H1 (cell line): Measurements from ENCODE around the gene TEX2. TPM values are rescaled to one million over a fixed set of nuclear protein-coding genes. Genes with fewer than 3 reads are reported as not detected.

Experiments
- CBX5 ChIP-seq: fragments of 300-800, 300-1000 bp; sonication (generic); IDR thresholded peaks from 2 replicates; pipeline ENCODE4 v1.7.1; 2016; ENCODE audit warnings: antibody characterized with exemption, low read length, low read depth
- FOSL1 ChIP-seq: IDR thresholded peaks from 2 replicates; pipeline ENCODE4 v1.6.1; 2011; ENCODE audit warnings: mild to moderate bottlenecking, low read depth, low read length, moderate library complexity; ENCODE audit not compliant: insufficient read depth
- GABPA ChIP-seq: IDR thresholded peaks from 2 replicates; pipeline ENCODE4 v1.6.1; 2011; ENCODE audit warnings: mild to moderate bottlenecking, low read length, moderate library complexity, borderline replicate concordance; ENCODE audit not compliant: insufficient read depth
- KDM1A ChIP-seq: fragments of 200-600, 300-600 bp; sonication (generic); IDR thresholded peaks from 2 replicates; pipeline ENCODE4 v1.7.1; 2016; ENCODE audit warnings: mild to moderate bottlenecking, low read length, borderline replicate concordance
- NANOG ChIP-seq: IDR thresholded peaks from 2 replicates; pipeline ENCODE4 v1.6.1; 2011; ENCODE audit warnings: low read length, low read depth, mild to moderate bottlenecking, inconsistent platforms; ENCODE audit not compliant: insufficient read depth, poor library complexity, severe bottlenecking
- RNF2 ChIP-seq: fragments of 200-900, 300-1000 bp; sonication (generic); IDR thresholded peaks from 2 replicates; pipeline ENCODE4 v1.7.1; 2016; ENCODE audit warnings: borderline replicate concordance, low read depth, mild to moderate bottlenecking, antibody characterized with exemption, low read length; ENCODE audit not compliant: poor library complexity, severe bottlenecking; ENCODE audit errors: missing control alignments
- SIRT6 ChIP-seq: IDR thresholded peaks from one replicate; pipeline ENCODE4 v1.7.1; 2012; ENCODE audit warnings: low read length, inconsistent platforms
- polyA plus RNA-seq, 7 experiments: library from polyadenylated mRNA; depleted of rRNA in 3 of 7; stranded (reverse) in 5 of 7; unstranded in 2 of 7; fragments of >200 nt in 5 of 7; fragments of 200-250 nt in 2 of 7; gene quantifications; 1 replicate in 5 of 7; 2 replicates in 1 of 7; 4 replicates in 1 of 7; pipeline versions ENCODE4 v1.2.1 to v1.2.3, GENCODE V29; 2011 to 2013; ENCODE audit warnings: missing spikeins in 2 of 7, mixed read lengths in 2 of 7
- total RNA-seq: library from RNA; stranded (reverse); fragmentation: NEBNext Ultra II Directional; extraction: Animal tissue kit (Norgen Biotek cat#: 25700); gene quantifications from 2 replicates; pipeline ENCODE4 v1.2.1, GENCODE V29; 2021

The TEX2 gene
- total and polyA plus RNA-seq, 2 of the 8 experiments (the other 6 are each of a cell fraction or from before 2014, with no cell fraction given), result 6.1 to 15.6 TPM

DNA sequence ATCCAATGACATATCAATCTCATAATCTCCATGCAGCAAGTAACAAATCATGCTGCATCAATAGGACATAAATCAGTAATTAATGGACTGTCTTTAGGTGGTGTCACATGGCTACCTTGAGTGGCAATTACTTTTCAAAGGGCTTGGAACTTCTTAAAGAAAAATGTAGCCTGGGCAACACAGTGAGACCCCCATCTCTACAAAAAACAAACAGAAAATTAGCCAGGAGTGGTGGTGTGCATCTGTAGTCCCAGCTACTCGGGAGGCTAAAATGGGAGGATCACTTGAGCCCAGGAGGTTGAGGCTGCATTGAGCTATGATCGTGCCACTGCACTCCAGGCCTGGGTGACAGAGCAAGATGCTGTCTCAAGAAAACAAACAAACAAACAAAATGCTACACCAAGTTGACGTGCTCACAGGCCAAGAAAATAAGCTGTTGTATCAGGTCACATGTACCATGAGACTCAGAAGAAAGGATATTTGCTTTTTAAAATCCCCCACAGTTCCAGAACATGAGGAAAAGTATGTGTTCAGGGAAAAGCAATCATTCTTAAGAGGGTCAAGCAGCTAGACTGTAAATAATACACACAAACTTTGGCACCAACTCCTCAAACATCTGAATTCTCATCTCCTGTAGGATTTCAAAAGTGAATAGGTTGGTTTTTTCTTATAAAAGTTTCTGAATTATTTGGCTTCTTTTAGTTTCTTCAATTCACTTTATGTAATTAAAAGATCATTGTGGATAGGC lies 109.3 kb downstream of the TEX2 start (continued):
- TF ChIP-seq SIRT6 (no peak), FOSL1 (no peak), RNF2 (no peak), GABPA (no peak), CBX5 (no peak), NANOG (no peak), KDM1A (no peak)
